HepG2 (cell line): Measurements from ENCODE around the gene SND1. TPM values are rescaled to one million over a fixed set of nuclear protein-coding genes. Genes with fewer than 3 reads are reported as not detected.

Source experiments
- ATAC-seq: fragments of 200-7000 bp; cut with Tn5 transposase; 3 replicates; pipeline ENCODE4 v1.9.1; 2020; ENCODE audit warnings: mild to moderate bottlenecking, moderate library complexity
- BruUV-seq: library from RNA; stranded (reverse); fragments of 400-500 nt; replicated peaks from 2 replicates; lab custom pipeline; 2021; lab: Mats Ljungman, UMichigan
- CTCF ChIA-PET: fragments of 300-600 bp; formaldehyde crosslinking; extraction: SDS; loops from one replicate; lab custom pipeline; 2021; ENCODE audit warnings: low total read pairs, inconsistent platforms, low intra/inter-chr PET ratio; lab: Yijun Ruan, JAX
- POLR2A ChIA-PET: fragments of 350-600 bp; sonication (Branson Sonifier 250); formaldehyde crosslinking; loops from one replicate; lab custom pipeline; 2020; ENCODE audit warnings: antibody characterized with exemption, inconsistent platforms; lab: Yijun Ruan, JAX
- DNase-seq: peaks from one replicate; pipeline ENCODE4 v3.0.0-alpha.2; 2015; ENCODE audit warnings: low spot score
- FAIRE-seq: peaks from 3 replicates; lab custom pipeline; 2011; peaks lifted over from hg19 to GRCh38; lab: Jason Lieb, UNC
- H2AFZ ChIP-seq: one replicate; pipeline ENCODE4 v1.6.1; 2011; ENCODE audit warnings: low read length, inconsistent platforms
- H3K27ac ChIP-seq: fragments of 300-600 bp; 3 replicates; pipeline ENCODE4 v1.8.0; 2011; ENCODE audit warnings: mixed run types, mild to moderate bottlenecking, mixed read lengths, low read length, inconsistent platforms; ENCODE audit not compliant: insufficient read depth; ENCODE audit errors: extremely low read length
- H3K27me3 ChIP-seq, 2 experiments: fragments of 200-600 bp in 1 of 2; 2 replicates in 1 of 2; 3 replicates in 1 of 2; pipeline versions ENCODE4 v1.6.0 to v1.8.0; 2011; ENCODE audit warnings: low read length in 2 of 2, mild to moderate bottlenecking in 2 of 2, moderate library complexity in 2 of 2, inconsistent platforms in 1 of 2; ENCODE audit not compliant: insufficient read depth in 2 of 2, control insufficient read depth in 1 of 2
- H3K36me3 ChIP-seq, 2 experiments: fragments of 200-600 bp in 1 of 2; replicated peaks in 1 of 2; 2 replicates in 1 of 2; 3 replicates in 1 of 2; pipeline versions ENCODE4 v1.5.1 to v1.8.0; 2011; ENCODE audit warnings: low read length in 2 of 2, inconsistent platforms in 1 of 2; ENCODE audit not compliant: insufficient read depth in 2 of 2, control insufficient read depth in 1 of 2
- H3K4me1 ChIP-seq: 2 replicates; pipeline ENCODE4 v1.5.1; 2012; ENCODE audit warnings: low read length, inconsistent platforms; ENCODE audit not compliant: insufficient read depth
- H3K4me2 ChIP-seq: 2 replicates; pipeline ENCODE4 v1.6.0; 2011; ENCODE audit warnings: low read depth, low read length, inconsistent platforms
- H3K4me3 ChIP-seq, 3 experiments: fragments of 200-600 bp in 1 of 3; sonication (generic), shearing (Covaris generic) in 1 of 3; replicated peaks in 1 of 3; 2 replicates each; pipeline ENCODE4 v1.5.1; 2011 to 2016; ENCODE audit warnings: low read length in 3 of 3, inconsistent platforms in 2 of 3, low read depth in 2 of 3, mild to moderate bottlenecking in 2 of 3, control low read depth in 1 of 3, mixed read lengths in 1 of 3; ENCODE audit not compliant: insufficient read depth in 1 of 3
- H3K79me2 ChIP-seq: one replicate; pipeline ENCODE4 v1.6.1; 2011; ENCODE audit warnings: low read length, inconsistent platforms; ENCODE audit not compliant: insufficient read depth
- H3K9ac ChIP-seq: 2 replicates; pipeline ENCODE4 v1.6.0; 2011; ENCODE audit warnings: mild to moderate bottlenecking, low read depth, low read length, inconsistent platforms; ENCODE audit not compliant: insufficient read depth
- H3K9me3 ChIP-seq: 2 replicates; pipeline ENCODE4 v1.5.1; 2012; ENCODE audit warnings: mild to moderate bottlenecking, low read length
- H4K20me1 ChIP-seq: 2 replicates; pipeline ENCODE4 v1.6.0; 2011; ENCODE audit warnings: inconsistent platforms, mild to moderate bottlenecking, low read length, moderate library complexity; ENCODE audit not compliant: insufficient read depth
- HMGA1 ChIP-seq: sonication (generic); formaldehyde crosslinking; conservative IDR thresholded peaks from 2 replicates; pipeline ENCODE4 v1.4.0; 2020; ENCODE audit warnings: missing genetic modification reagents
- HMGXB4 ChIP-seq, 2 experiments: sonication (generic) in 1 of 2; formaldehyde crosslinking in 1 of 2; IDR thresholded peaks; 2 replicates each; pipeline versions ENCODE4 v1.4.0 to v1.6.1; 2018 to 2020; ENCODE audit warnings: missing genetic modification reagents in 2 of 2, borderline replicate concordance in 1 of 2, low read depth in 1 of 2, mild to moderate bottlenecking in 1 of 2, missing biosample characterization in 1 of 2
- NFIB ChIP-seq: sonication (generic); formaldehyde crosslinking; IDR thresholded peaks from 2 replicates; pipeline ENCODE4 v1.9.0; 2021; ENCODE audit warnings: missing genetic modification reagents, mild to moderate bottlenecking, borderline replicate concordance
- NRL ChIP-seq: sonication (generic); formaldehyde crosslinking; IDR thresholded peaks from 2 replicates; pipeline ENCODE4 v1.5.0; 2020; ENCODE audit warnings: missing genetic modification reagents, mild to moderate bottlenecking, moderate library complexity, borderline replicate concordance
- RAD21 ChIP-seq: fragments of 450-650 bp; formaldehyde crosslinking; IDR thresholded peaks from 2 replicates; pipeline ENCODE4 v1.5.0; 2020; ENCODE audit warnings: mild to moderate bottlenecking
- TBP ChIP-seq: sonication (generic); formaldehyde crosslinking; IDR thresholded peaks from 2 replicates; pipeline ENCODE4 v1.5.0; 2020; ENCODE audit warnings: missing genetic modification reagents
- ZNF576 ChIP-seq: sonication (generic); formaldehyde crosslinking; IDR thresholded peaks from 2 replicates; pipeline ENCODE4 v1.4.0; 2020; ENCODE audit warnings: mild to moderate bottlenecking, missing genetic modification reagents
- ZNF724P ChIP-seq: sonication (generic); formaldehyde crosslinking; IDR thresholded peaks from 2 replicates; pipeline ENCODE4 v1.8.0; 2022; ENCODE audit warnings: missing genetic modification reagents, borderline replicate concordance
- ZSCAN31 ChIP-seq: sonication (generic); formaldehyde crosslinking; IDR thresholded peaks from 2 replicates; pipeline ENCODE4 v1.5.0; 2020; ENCODE audit warnings: low read depth, mild to moderate bottlenecking, missing genetic modification reagents
- WGBS: methylation state at CpG from one replicate; pipeline ENCODE4 v1.1.6; 2017; ENCODE audit warnings: low lambda C conversion rate; 5-methylcytosine and 5-hydroxymethylcytosine counted together
- in situ Hi-C: cut with HindIII; loops from 2 replicates; pipeline ENCODE4 v1.10.0; 2017; ENCODE audit warnings: low pct_unique_long_range_greater_than_20kb; ENCODE audit not compliant: extremely low pct_ligation_motif_present
- intact Hi-C: fragments of 100-400 bp; cut with micrococcal nuclease; formaldehyde crosslinking; loops from one replicate; pipeline ENCODE4 v1.10.0; 2022; ENCODE audit not compliant: unreplicated experiment
- polyA plus RNA-seq, 8 experiments: library from polyadenylated mRNA; depleted of rRNA in 3 of 8; stranded (reverse) in 7 of 8; unstranded in 1 of 8; fragments of >200 nt; fragmentation: Illumina TruSeq in 4 of 8; extraction: Trizol in 4 of 8; gene quantifications; 2 replicates each; pipeline versions ENCODE4 v1.2.1 to v1.2.3, GENCODE V29; 2011 to 2016; ENCODE audit warnings: low read depth in 4 of 8, missing spikeins in 1 of 8, mixed read lengths in 1 of 8; ENCODE audit not compliant: insufficient read depth in 1 of 8
- total RNA-seq, 5 experiments: library from RNA; depleted of rRNA; stranded (reverse); fragments of >200 nt; fragmentation: Illumina TruSeq; extraction: Trizol; gene quantifications; 2 replicates each; pipeline ENCODE4 v1.2.3, GENCODE V29; 2016; ENCODE audit warnings: low read depth in 1 of 5
- TF ChIP-seq, protein P1 (sequence below): sonication (generic); formaldehyde crosslinking; IDR thresholded peaks from 2 replicates; pipeline ENCODE4 v1.5.1; 2020; ENCODE audit warnings: mild to moderate bottlenecking, missing genetic modification reagents, moderate library complexity

The SND1 gene
- total and polyA plus RNA-seq, 2 of the 13 experiments (the other 11 are each of a cell fraction or from before 2014, with no cell fraction given) = 110 to 182 TPM

- Histone ChIP-seq H3K79me2 (peaks cover 36% of the 10 kb centered on the region), H3K27me3 (no peaks in the 10 kb centered on the region), H3K9me3 (peaks cover 7% of the 10 kb centered on the region), H3K4me2 (no peak overlapping the region), H2AFZ (no peak overlapping the region), H4K20me1 (peaks cover 4% of the 10 kb centered on the region; the same call in 1 of the 2 replicates), H3K36me3 (peaks cover 21 to 78% of the 10 kb centered on the region in 2 experiments), H3K4me3 (no peak overlapping the region), H3K9ac (no peak overlapping the region), H3K4me1 (no peaks in the 10 kb centered on the region), H3K27ac (no peak overlapping the region)
- ATAC-seq = no peak
- no TSS peak for BruUV-seq
- whole genome bisulfite sequencing = 97% methylated on average over 6 of the region's 6 CpGs
- no peak for FAIRE-seq
- DNase-seq = no peak
- intact Hi-C loops (no loop called here), in situ Hi-C loops (no loop called here)
- POLR2A ChIA-PET = no interaction called here
- TF ChIP-seq NFIB (CRISPR knock-in tag) = no peak
- TF ChIP-seq, protein P1, sequence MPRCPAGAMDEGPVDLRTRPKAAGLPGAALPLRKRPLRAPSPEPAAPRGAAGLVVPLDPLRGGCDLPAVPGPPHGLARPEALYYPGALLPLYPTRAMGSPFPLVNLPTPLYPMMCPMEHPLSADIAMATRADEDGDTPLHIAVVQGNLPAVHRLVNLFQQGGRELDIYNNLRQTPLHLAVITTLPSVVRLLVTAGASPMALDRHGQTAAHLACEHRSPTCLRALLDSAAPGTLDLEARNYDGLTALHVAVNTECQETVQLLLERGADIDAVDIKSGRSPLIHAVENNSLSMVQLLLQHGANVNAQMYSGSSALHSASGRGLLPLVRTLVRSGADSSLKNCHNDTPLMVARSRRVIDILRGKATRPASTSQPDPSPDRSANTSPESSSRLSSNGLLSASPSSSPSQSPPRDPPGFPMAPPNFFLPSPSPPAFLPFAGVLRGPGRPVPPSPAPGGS (CRISPR knock-in tag) = no peak
- TF ChIP-seq HMGA1 (CRISPR knock-in tag) = no peak
- TF ChIP-seq RAD21 (CRISPR knock-in tag) = no peak
- TF ChIP-seq TBP (CRISPR knock-in tag) = no peak
- TF ChIP-seq NRL (CRISPR knock-in tag) = no peak
- TF ChIP-seq ZNF724P = no peak
- TF ChIP-seq ZNF576 (CRISPR knock-in tag) = no peak
- TF ChIP-seq ZSCAN31 (CRISPR knock-in tag) = no peak
- no peak for TF ChIP-seq HMGXB4 (CRISPR knock-in tag; IDR thresholded peaks at IDR 0.05; ENCODE audit: borderline replicate concordance in 1 of 2, low read depth in 1 of 2)
- CTCF ChIA-PET = no interaction called here
Measured at GRCh38 chr7:127713758-127714157, 61.8 kb downstream of the SND1 start.
